Adipocyte (in vitro differentiated cells): ENCODE data around the gene CPTP.

Experiments used
- DNase-seq: peaks from one replicate; pipeline ENCODE4 v3.0.0-alpha.2; 2015; ENCODE audit warnings: low read depth
- H3K27me3 ChIP-seq: replicated peaks from 2 replicates; pipeline ENCODE4 v1.7.0; 2013; ENCODE audit warnings: mild to moderate bottlenecking, low read length, moderate library complexity; ENCODE audit not compliant: control insufficient read depth, insufficient read depth
- H3K36me3 ChIP-seq: 2 replicates; pipeline ENCODE4 v1.7.0; 2013; ENCODE audit warnings: low read length, mild to moderate bottlenecking, moderate library complexity; ENCODE audit not compliant: control insufficient read depth, insufficient read depth, severe bottlenecking
- H3K4me1 ChIP-seq: 2 replicates; pipeline ENCODE4 v1.7.0; 2013; ENCODE audit warnings: mild to moderate bottlenecking, low read length, moderate library complexity; ENCODE audit not compliant: control insufficient read depth, insufficient read depth
- H3K4me3 ChIP-seq: 2 replicates; pipeline ENCODE4 v1.7.0; 2013; ENCODE audit warnings: mild to moderate bottlenecking, low read length, moderate library complexity
- H3K9ac ChIP-seq: 2 replicates; pipeline ENCODE4 v1.7.0; 2013; ENCODE audit warnings: mild to moderate bottlenecking, low read length, moderate library complexity
- H3K9me3 ChIP-seq: 2 replicates; pipeline ENCODE4 v1.7.0; 2013; ENCODE audit warnings: mild to moderate bottlenecking, low read length, moderate library complexity; ENCODE audit not compliant: control insufficient read depth

CPTP gene

GRCh38 chr1:1293263-1294249 is 31.0 kb upstream of the CPTP start:
- H3K27me3 ChIP-seq, result peaks cover 3% of the 10 kb centered on the region
- H3K36me3 ChIP-seq, result peaks cover 9% of the 10 kb centered on the region
- no peaks in the 10 kb centered on the region for H3K4me1 ChIP-seq
- no peak overlapping the region for H3K4me3 ChIP-seq
- no peaks in the 10 kb centered on the region for H3K9me3 ChIP-seq
- no peak overlapping the region for H3K9ac ChIP-seq
- DNase-seq, result no peak

GRCh38 chr1:1294250-1294890 is 30.2 kb upstream of the CPTP start:
- Histone ChIP-seq H3K4me3 (no peak overlapping the region), H3K9ac (no peak overlapping the region), H3K36me3 (peaks cover 9% of the 10 kb centered on the region), H3K27me3 (peaks cover 3% of the 10 kb centered on the region), H3K4me1 (no peaks in the 10 kb centered on the region), H3K9me3 (no peaks in the 10 kb centered on the region)
- no peak for DNase-seq

GRCh38 chr1:1295154-1295923 is 29.3 kb upstream of the CPTP start:
- H3K4me1 ChIP-seq, result no peaks in the 10 kb centered on the region
- H3K27me3 ChIP-seq, result peaks cover 3% of the 10 kb centered on the region
- H3K36me3 ChIP-seq, result peaks cover 9% of the 10 kb centered on the region
- no peak for DNase-seq
- H3K4me3 ChIP-seq, result no peak overlapping the region
- no peaks in the 10 kb centered on the region for H3K9me3 ChIP-seq
- H3K9ac ChIP-seq, result no peak overlapping the region

GRCh38 chr1:1296070-1297061 is 28.2 kb upstream of the CPTP start:
- Histone ChIP-seq H3K36me3 (peaks cover 9% of the 10 kb centered on the region), H3K27me3 (no peaks in the 10 kb centered on the region), H3K9me3 (no peaks in the 10 kb centered on the region), H3K4me1 (no peaks in the 10 kb centered on the region), H3K4me3 (no peak overlapping the region), H3K9ac (no peak overlapping the region)
- no peak for DNase-seq

GRCh38 chr1:1297802-1298424 is 26.7 kb upstream of the CPTP start:
- H3K36me3 ChIP-seq, result peaks cover 9% of the 10 kb centered on the region
- DNase-seq, result no peak
- H3K9ac ChIP-seq, result no peak overlapping the region
- no peak overlapping the region for H3K4me3 ChIP-seq
- H3K27me3 ChIP-seq, result no peaks in the 10 kb centered on the region
- H3K4me1 ChIP-seq, result no peaks in the 10 kb centered on the region
- no peaks in the 10 kb centered on the region for H3K9me3 ChIP-seq

GRCh38 chr1:1298861-1299685 is 25.5 kb upstream of the CPTP start:
- peaks cover 3% of the 10 kb centered on the region for H3K4me1 ChIP-seq
- H3K9me3 ChIP-seq, result no peaks in the 10 kb centered on the region
- DNase-seq, result peak; percentile 30
- H3K27me3 ChIP-seq, result no peaks in the 10 kb centered on the region
- H3K9ac ChIP-seq, result no peak overlapping the region
- peaks cover 9% of the 10 kb centered on the region for H3K36me3 ChIP-seq
- no peak overlapping the region for H3K4me3 ChIP-seq

- no peak overlapping the region for H3K9ac ChIP-seq
- peaks cover 8% of the 10 kb centered on the region for H3K4me1 ChIP-seq
- no peak for DNase-seq
- H3K4me3 ChIP-seq, result no peak overlapping the region
- H3K27me3 ChIP-seq, result no peaks in the 10 kb centered on the region
- H3K36me3 ChIP-seq, result peaks cover 9% of the 10 kb centered on the region
- no peaks in the 10 kb centered on the region for H3K9me3 ChIP-seq
Observed at GRCh38 chr1:1299686-1300351, 24.8 kb upstream of the CPTP start.

GRCh38 chr1:1300352-1300739 is 24.3 kb upstream of the CPTP start:
- peaks cover 14% of the 10 kb centered on the region for H3K4me1 ChIP-seq
- H3K9ac ChIP-seq, result no peak overlapping the region
- peaks cover 8% of the 10 kb centered on the region for H3K36me3 ChIP-seq
- H3K27me3 ChIP-seq, result no peaks in the 10 kb centered on the region
- no peak for DNase-seq
- H3K4me3 ChIP-seq, result no peak overlapping the region
- H3K9me3 ChIP-seq, result no peaks in the 10 kb centered on the region

GRCh38 chr1:1302006-1302430 is 22.6 kb upstream of the CPTP start:
- no peaks in the 10 kb centered on the region for H3K9me3 ChIP-seq
- H3K4me1 ChIP-seq, result peaks cover 30% of the 10 kb centered on the region
- H3K27me3 ChIP-seq, result no peaks in the 10 kb centered on the region
- H3K36me3 ChIP-seq, result peaks cover 2% of the 10 kb centered on the region
- no peak overlapping the region for H3K4me3 ChIP-seq
- DNase-seq, result peak; percentile 32
- H3K9ac ChIP-seq, result no peak overlapping the region
